NB4 (cell line): Measurements from ENCODE around the gene CCNY.

Source experiments
- DNase-seq: peaks from one replicate; pipeline ENCODE4 v3.0.0; 2010; ENCODE audit warnings: low read depth
- H3K4me3 ChIP-seq: one replicate; pipeline ENCODE4 v1.5.1; 2011; ENCODE audit warnings: mild to moderate bottlenecking, low read depth, low read length, moderate library complexity
- MYC ChIP-seq: IDR thresholded peaks from 2 replicates; pipeline ENCODE4 v1.6.1; 2011; ENCODE audit warnings: low read depth, low read length
- POLR2A ChIP-seq: IDR thresholded peaks from 2 replicates; pipeline ENCODE4 v1.6.1; 2011; ENCODE audit warnings: mild to moderate bottlenecking; ENCODE audit not compliant: insufficient read length; ENCODE audit errors: extremely low read depth
- TF ChIP-seq, protein P1 (sequence below): IDR thresholded peaks from 2 replicates; pipeline ENCODE4 v1.6.1; 2011; ENCODE audit warnings: low read depth, low read length
- TF ChIP-seq, protein P2 (sequence below): IDR thresholded peaks from one replicate; pipeline ENCODE4 v1.5.1; 2012; ENCODE audit warnings: low read depth, low read length

The CCNY gene

DNA sequence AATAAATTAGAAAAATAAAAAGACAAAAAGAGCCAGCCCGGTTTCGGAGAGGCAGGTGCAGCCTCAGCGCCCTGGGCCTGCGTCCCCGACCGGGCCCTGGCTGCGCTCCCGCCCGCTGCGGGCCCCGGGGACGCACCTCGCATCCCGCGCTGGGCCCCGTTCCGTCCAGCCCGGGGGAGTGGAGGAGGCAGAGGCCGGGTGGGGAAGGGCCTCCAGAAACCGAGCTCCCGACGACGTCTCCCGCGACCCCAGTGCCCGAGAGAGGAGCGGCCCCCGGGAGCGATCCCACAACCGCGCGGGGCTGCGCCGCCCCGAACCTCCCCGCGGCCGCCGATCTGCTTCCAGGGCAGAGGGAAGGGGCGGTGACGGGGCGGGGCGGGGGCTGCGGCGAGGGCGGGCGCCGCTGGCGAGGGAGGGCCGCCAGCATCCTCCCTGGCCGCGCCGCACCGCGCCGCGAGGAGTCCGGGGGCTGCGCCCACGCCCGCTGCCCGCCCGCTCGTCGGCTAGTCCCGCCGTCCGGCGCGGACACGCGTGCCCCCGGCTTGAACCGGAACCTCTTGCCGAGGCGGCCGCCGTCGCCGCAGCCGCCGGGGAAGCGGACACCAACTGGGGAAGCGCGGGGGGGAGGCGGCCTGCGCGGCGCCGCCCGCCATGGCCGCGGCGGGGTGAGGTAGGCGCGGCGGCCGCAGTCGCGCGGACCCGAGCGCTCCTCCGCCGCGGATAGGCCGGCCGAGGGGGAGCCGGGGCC lies at the start of gene CCNY:
TSS of gene CCNY (plus strand) at position 426 of the 748 bp plus-strand sequence. CDS start 545 bp downstream, outside the sequence.
- TF ChIP-seq POLR2A (peak; percentile 19), MYC (no peak)
- TF ChIP-seq, protein P1, sequence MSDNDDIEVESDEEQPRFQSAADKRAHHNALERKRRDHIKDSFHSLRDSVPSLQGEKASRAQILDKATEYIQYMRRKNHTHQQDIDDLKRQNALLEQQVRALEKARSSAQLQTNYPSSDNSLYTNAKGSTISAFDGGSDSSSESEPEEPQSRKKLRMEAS: no peak
- TF ChIP-seq, protein P2, sequence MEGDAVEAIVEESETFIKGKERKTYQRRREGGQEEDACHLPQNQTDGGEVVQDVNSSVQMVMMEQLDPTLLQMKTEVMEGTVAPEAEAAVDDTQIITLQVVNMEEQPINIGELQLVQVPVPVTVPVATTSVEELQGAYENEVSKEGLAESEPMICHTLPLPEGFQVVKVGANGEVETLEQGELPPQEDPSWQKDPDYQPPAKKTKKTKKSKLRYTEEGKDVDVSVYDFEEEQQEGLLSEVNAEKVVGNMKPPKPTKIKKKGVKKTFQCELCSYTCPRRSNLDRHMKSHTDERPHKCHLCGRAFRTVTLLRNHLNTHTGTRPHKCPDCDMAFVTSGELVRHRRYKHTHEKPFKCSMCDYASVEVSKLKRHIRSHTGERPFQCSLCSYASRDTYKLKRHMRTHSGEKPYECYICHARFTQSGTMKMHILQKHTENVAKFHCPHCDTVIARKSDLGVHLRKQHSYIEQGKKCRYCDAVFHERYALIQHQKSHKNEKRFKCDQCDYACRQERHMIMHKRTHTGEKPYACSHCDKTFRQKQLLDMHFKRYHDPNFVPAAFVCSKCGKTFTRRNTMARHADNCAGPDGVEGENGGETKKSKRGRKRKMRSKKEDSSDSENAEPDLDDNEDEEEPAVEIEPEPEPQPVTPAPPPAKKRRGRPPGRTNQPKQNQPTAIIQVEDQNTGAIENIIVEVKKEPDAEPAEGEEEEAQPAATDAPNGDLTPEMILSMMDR: no peak
- peak; percentile 77 for DNase-seq
- H3K4me3 ChIP-seq: peak within 1 kb of the TSS; percentile 64

DNA sequence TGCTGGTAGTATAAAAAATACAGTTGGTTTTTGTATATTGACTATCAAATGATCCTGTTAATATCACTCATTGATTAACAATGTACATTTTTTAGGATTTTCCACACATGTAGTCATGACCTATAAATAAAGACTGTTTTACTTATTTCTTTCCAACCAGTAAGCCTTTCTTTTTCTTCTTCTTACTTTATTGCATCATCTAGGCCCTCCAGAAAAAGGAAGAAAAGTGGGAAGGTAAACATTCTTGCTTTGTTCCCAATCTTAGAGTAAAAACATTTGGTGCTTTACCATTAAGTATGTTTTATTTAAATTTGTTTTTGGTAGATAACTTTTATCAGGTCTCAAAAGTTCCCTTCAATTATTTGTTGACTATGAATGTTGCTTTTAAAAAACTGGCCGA lies 47.1 kb upstream of the CCNY start:
- TF ChIP-seq POLR2A (no peak), MYC (no peak)
- TF ChIP-seq, protein P2: no peak
- TF ChIP-seq, protein P1: no peak
- DNase-seq: no peak
- no peak overlapping the region for H3K4me3 ChIP-seq

DNA sequence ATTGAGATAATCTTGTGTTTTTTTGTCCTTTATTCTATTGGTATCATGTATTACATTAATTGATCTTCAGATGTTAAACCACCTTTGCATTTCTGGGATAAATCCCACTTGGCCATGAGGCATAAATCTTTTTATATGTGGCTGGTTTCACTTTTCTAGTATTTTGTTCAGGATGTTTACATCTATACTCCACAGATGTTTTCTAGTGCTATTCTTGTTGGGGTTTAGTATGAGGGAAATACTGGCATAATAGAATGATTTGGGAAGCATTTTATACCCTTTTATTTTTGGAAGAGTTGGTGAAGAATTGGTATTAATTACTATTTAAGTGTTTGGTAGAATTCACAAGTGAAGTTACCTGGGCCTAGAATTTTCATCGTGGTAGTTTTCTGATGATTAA lies 41.8 kb upstream of the CCNY start:
- no peak for DNase-seq

DNA sequence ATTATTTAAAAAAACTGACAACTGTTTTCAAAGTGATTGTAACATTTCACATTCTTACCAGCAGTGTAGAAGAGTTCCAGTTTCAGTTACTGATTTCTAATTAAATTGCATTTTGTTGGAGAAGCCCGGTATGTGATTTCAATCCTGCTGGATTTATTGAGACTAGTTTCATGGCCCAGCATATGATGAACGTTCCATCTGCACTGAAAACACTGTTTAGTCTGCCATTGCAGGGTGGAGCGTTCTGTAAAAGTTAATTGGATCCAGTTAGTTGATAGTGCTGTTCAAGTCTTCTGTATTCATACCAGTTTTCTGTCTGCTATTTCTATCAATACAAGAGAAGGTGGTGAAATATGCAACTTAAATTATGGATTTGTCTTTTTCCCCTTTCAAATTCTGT lies 37.3 kb upstream of the CCNY start:
- TF ChIP-seq, protein P1: no peak
- TF ChIP-seq, protein P2: no peak
- TF ChIP-seq MYC (no peak), POLR2A (no peak)

More for the DNA sequence above, 41.8 kb upstream of the CCNY start:
- TF ChIP-seq, protein P1: no peak
- TF ChIP-seq MYC (no peak), POLR2A (no peak)
- TF ChIP-seq, protein P2: no peak
- H3K4me3 ChIP-seq: no peak overlapping the region

DNA sequence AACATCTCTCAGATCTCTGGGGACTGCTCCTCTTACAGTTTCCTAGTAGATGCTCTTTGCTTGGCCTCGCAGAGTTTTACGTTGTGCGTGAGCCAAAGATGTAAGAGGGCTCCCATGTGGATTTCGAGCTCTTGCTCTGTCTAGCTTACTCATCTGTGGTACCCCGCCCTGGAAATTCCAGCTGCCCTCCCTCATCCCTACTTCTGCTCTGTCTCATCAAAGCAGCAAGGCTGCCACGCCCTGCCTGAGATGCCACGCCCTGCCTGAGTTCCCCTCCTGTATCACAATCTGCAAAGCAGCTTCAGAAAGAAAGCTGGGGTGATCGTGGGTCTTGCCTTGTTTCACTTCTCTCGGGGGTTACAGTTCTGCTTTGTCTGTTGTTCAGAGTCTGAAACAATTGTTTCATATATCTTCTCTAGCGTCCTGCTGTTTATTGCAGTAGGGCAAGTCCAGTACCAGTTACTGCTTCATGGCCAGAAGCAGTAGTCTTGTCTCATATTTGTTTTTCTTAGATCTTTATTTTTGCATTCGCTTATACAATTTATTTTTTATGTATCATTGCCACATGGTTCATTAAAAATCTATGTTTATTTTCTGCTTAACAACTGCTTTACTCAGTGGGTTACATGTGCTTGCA lies 36.1 kb upstream of the CCNY start:
- no peak overlapping the region for H3K4me3 ChIP-seq
- DNase-seq: no peak
- TF ChIP-seq, protein P1: no peak
- TF ChIP-seq, protein P2: no peak
- TF ChIP-seq MYC (no peak), POLR2A (no peak)

More for the DNA sequence above, 37.3 kb upstream of the CCNY start:
- DNase-seq: no peak
- no peak overlapping the region for H3K4me3 ChIP-seq
